Thymus (tissue), 11 donors: ENCODE data around the gene TELO2. TPM values are rescaled to one million over a fixed set of nuclear protein-coding genes. Genes with fewer than 3 reads are reported as not detected.

Experiments used
- DNase-seq, 9 donors: peaks; one replicate each; pipeline ENCODE4 v3.0.0-alpha.2; 2013; ENCODE audit warnings: low spot score in 9 of 9, low read depth in 6 of 9, missing footprints in 1 of 9
- H3K27ac ChIP-seq, 2 donors: one replicate each; pipeline ENCODE4 v1.5.1; 2013; ENCODE audit warnings: control low read depth in 1 of 2, low read depth in 1 of 2, low read length in 1 of 2, mild to moderate bottlenecking in 1 of 2, moderate library complexity in 1 of 2
- H3K27me3 ChIP-seq, 2 donors: one replicate each; pipeline ENCODE4 v1.5.1; 2013; ENCODE audit warnings: low read length in 1 of 2; ENCODE audit not compliant: control insufficient read depth in 2 of 2, insufficient read depth in 1 of 2
- H3K36me3 ChIP-seq, 2 donors: one replicate each; pipeline ENCODE4 v1.5.1; 2013; ENCODE audit warnings: low read length in 1 of 2, mild to moderate bottlenecking in 1 of 2, moderate library complexity in 1 of 2; ENCODE audit not compliant: control insufficient read depth in 2 of 2, insufficient read depth in 2 of 2
- H3K4me1 ChIP-seq, 2 donors: one replicate each; pipeline ENCODE4 v1.5.1; 2013; ENCODE audit warnings: low read length in 2 of 2; ENCODE audit not compliant: control insufficient read depth in 2 of 2, insufficient read depth in 2 of 2
- H3K4me3 ChIP-seq, 2 donors: one replicate each; pipeline ENCODE4 v1.5.1; 2013; ENCODE audit warnings: low read length in 2 of 2, control low read depth in 1 of 2, mild to moderate bottlenecking in 1 of 2
- H3K9me3 ChIP-seq, 2 donors: one replicate each; pipeline ENCODE4 v1.5.1; 2013; ENCODE audit warnings: low read length in 1 of 2, mild to moderate bottlenecking in 1 of 2; ENCODE audit not compliant: control insufficient read depth in 2 of 2, insufficient read depth in 1 of 2
- WGBS: extraction: QIAGEN DNeasy Blood & Tissue Kit; methylation state at CpG from one replicate; pipeline ENCODE4 v1.1.7; 2013; 5-methylcytosine and 5-hydroxymethylcytosine counted together
- polyA plus RNA-seq: library from polyadenylated mRNA; stranded (reverse); fragments of 200-250 nt; gene quantifications from one replicate; pipeline ENCODE4 v1.2.3, GENCODE V29; 2013
- total RNA-seq: library from RNA; stranded (reverse); fragments of 120-200 nt; gene quantifications from one replicate; pipeline ENCODE4 v1.2.4, GENCODE V29; 2013
- donor health status: healthy.

TELO2 gene
- total and polyA plus RNA-seq, 2 donors = 14.0 to 97.4 TPM

DNA sequence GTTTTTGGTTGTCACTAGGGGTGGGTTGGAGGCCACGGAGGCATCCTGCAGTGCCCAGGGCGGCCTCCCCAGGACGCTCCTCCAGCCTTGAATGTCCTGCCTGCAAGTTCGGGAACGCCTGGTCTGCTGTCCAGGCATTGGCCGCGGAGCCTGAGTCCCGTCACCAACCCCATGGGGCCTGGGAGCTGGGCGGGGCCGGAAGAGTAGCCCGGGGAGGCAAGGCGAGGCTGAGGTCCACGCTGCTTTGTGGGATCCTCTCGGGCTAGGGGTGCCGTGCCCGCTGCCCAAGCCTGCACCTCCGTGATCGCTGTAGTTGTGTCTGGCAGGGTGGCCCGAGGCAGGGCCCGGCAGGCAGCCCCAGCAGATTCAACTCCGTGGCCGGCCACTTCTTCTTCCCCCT lies 12.8 kb downstream of the TELO2 start:
- Histone ChIP-seq H3K4me3 (no peak overlapping the region), H3K4me1 (no peaks in the 10 kb centered on the region), H3K36me3 (peaks cover 51 to 69% of the 10 kb centered on the region in 2 donors), H3K27ac (no peak overlapping the region), H3K27me3 (no peaks in the 10 kb centered on the region), H3K9me3 (no peaks in the 10 kb centered on the region)
- 95% methylated on average over 22 of the region's 22 CpGs for WGBS
- no peak for DNase-seq

- H3K27ac ChIP-seq = no peak overlapping the region
- peaks cover 44 to 67% of the 10 kb centered on the region in 2 donors for H3K36me3 ChIP-seq
- no peak for DNase-seq
- 98% methylated on average over 37 of the region's 37 CpGs for WGBS
- H3K4me3 ChIP-seq = no peak overlapping the region
- H3K4me1 ChIP-seq = no peaks in the 10 kb centered on the region
- no peaks in the 10 kb centered on the region for H3K9me3 ChIP-seq
- no peaks in the 10 kb centered on the region for H3K27me3 ChIP-seq
These were observed 13.5 kb downstream of the TELO2 start for GRCh38 chr16:1506494-1507213.

DNA sequence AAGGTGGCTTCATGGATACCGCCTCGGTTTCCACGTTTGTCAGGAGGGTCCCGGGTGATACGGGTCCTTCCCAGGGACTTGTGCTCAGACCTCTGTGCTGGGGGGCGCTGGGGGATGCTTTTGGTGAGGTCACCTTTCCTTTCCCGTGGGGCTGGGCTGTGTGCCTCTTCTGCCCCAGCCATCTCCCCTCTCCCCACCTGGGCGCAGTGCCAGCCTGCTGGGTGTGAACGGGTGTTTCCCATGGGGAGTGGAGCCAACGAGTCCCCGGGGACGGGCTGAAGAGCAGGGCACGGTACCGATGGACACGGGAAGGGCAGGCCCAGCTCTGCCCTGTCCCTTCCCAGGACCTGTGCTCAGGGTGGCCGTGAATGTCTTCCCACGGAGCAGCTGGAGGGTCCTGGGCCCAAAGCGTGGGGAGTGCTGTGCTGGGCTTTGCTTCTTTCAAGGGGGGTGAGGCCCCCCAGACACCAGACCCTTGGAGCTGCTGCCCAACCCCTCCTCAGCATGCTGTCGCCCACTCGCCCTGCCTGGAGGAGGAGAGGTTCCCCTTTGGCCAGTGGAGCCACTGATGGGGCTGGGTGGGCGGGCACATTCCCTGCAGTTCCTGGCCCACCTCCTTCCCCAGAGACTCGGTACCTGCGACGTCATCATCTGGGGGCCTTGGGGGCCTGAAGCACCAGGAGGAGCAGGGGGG lies 15.5 kb downstream of the TELO2 start:
- H3K27me3 ChIP-seq = no peaks in the 10 kb centered on the region
- peaks cover 26 to 48% of the 10 kb centered on the region in 2 donors for H3K36me3 ChIP-seq
- WGBS = 98% methylated on average over 24 of the region's 24 CpGs
- no peak for DNase-seq
- no peaks in the 10 kb centered on the region for H3K9me3 ChIP-seq
- H3K4me1 ChIP-seq = no peaks in the 10 kb centered on the region
- no peak overlapping the region for H3K27ac ChIP-seq
- H3K4me3 ChIP-seq = no peak overlapping the region

DNA sequence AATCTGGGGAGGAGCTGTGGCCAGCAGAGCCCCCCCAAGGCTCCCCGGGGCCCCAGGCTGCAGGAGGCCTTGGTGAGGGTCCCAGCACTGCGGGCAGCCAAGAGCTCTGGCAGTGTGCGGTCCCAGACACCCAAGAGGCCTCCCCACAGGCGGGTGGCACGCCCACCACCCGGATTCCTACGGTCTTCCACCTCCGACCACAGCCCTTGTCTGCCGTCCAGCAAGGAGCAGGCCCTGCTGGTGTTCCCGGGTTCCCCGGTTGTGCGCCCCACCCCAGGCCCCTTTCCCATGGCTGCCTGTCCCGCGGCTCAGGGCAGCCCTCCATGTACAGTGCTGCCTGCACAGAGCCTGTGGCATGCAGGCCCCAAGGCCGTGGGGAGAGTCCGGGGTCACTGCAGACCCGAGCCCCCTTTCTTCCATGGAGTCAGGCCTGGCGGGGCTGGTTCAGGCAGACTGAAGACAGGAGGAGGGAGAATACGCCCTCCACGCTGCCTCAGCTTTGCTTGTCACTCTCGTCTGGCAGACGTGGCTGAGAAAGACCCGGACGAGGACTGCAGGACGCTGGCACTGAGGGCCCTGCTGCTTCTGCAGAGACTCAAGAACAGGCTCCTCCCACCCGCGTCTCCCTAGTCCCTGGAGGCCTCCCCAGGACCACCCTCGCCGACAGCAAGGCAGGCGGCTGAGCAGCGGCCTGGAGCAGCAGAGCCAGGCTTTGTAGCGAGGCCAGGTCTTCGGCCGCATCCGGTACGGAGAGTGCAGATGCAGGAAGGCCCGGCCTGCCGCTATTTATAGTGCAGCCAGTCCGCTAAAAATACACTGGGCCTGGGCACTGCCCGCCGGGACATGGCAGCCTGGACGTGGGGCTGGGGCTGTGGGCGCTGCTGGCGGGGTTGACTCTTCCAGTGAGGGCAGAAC lies 16.4 kb downstream of the TELO2 start:
- no peaks in the 10 kb centered on the region for H3K4me1 ChIP-seq
- peaks cover 2 to 8% of the 10 kb centered on the region in 2 donors for H3K9me3 ChIP-seq
- H3K27ac ChIP-seq = no peak overlapping the region
- no peak for DNase-seq
- peaks cover 23 to 45% of the 10 kb centered on the region in 2 donors for H3K36me3 ChIP-seq
- no peaks in the 10 kb centered on the region for H3K27me3 ChIP-seq
- no peak overlapping the region for H3K4me3 ChIP-seq
- WGBS = 90% methylated on average over 44 of the region's 44 CpGs

GRCh38 chr16:1510272-1510671 lies 17.1 kb downstream of the TELO2 start:
- Histone ChIP-seq H3K27ac (no peak overlapping the region), H3K9me3 (peaks cover 2 to 10% of the 10 kb centered on the region in 2 donors), H3K4me1 (no peaks in the 10 kb centered on the region), H3K4me3 (no peak overlapping the region), H3K36me3 (peaks cover 18 to 45% of the 10 kb centered on the region in 2 donors), H3K27me3 (no peaks in the 10 kb centered on the region)
- no peak for DNase-seq
- 96% methylated on average over 10 of the region's 10 CpGs for WGBS

GRCh38 chr16:1510941-1511351 lies 17.8 kb downstream of the TELO2 start:
- peaks cover 2 to 12% of the 10 kb centered on the region in 2 donors for H3K9me3 ChIP-seq

GRCh38 chr16:1511662-1512569 lies 18.8 kb downstream of the TELO2 start:
- peaks cover 2 to 12% of the 10 kb centered on the region in 2 donors for H3K9me3 ChIP-seq
- WGBS = 95% methylated on average over 30 of the region's 30 CpGs
- no peak for DNase-seq
- H3K4me3 ChIP-seq = no peak overlapping the region
- no peak overlapping the region for H3K27ac ChIP-seq
- H3K4me1 ChIP-seq = no peaks in the 10 kb centered on the region
- H3K36me3 ChIP-seq = peaks cover 14 to 34% of the 10 kb centered on the region in 2 donors
- no peaks in the 10 kb centered on the region for H3K27me3 ChIP-seq

More at GRCh38 chr16:1510941-1511351, 17.8 kb downstream of the TELO2 start:
- 95% methylated on average over 26 of the region's 26 CpGs for WGBS
- Histone ChIP-seq H3K27me3 (no peaks in the 10 kb centered on the region), H3K4me1 (no peaks in the 10 kb centered on the region), H3K4me3 (no peak overlapping the region), H3K27ac (peak overlapping the region in 1 of 2 donors; percentile 75), H3K36me3 (peaks cover 18 to 40% of the 10 kb centered on the region in 2 donors)
- no peak for DNase-seq

- H3K27ac ChIP-seq = no peak overlapping the region
- 98% methylated on average over 15 of the region's 15 CpGs for WGBS
- no peaks in the 10 kb centered on the region for H3K27me3 ChIP-seq
- H3K36me3 ChIP-seq = peaks cover 14 to 27% of the 10 kb centered on the region in 2 donors
- H3K9me3 ChIP-seq = peaks cover 2 to 12% of the 10 kb centered on the region in 2 donors
- no peak for DNase-seq
- H3K4me1 ChIP-seq = no peaks in the 10 kb centered on the region
- no peak overlapping the region for H3K4me3 ChIP-seq
These were observed 19.6 kb downstream of the TELO2 start for GRCh38 chr16:1512774-1513173.
